ENCODE measurements around the gene INO80E.
"Not testable (repeated sequence)": the region's sequence is repeated elsewhere in the genome, so short reads cannot be mapped to it uniquely, and the experiment has no call there.

INO80E gene

GRCh38 chr16:30033270-30033669 lies 37.2 kb downstream of the INO80E start:
- TF ChIP-seq CTCF (IDR thresholded peaks at IDR 0.05), result no peak
- no peak overlapping the region for H3K27ac Mint-ChIP-seq
- no peak for DNase-seq
- peaks cover 3% of the 10 kb centered on the region for H3K9me3 Mint-ChIP-seq
- peaks cover 28% of the 10 kb centered on the region for H3K4me1 Mint-ChIP-seq
- no peak overlapping the region for H3K4me3 Mint-ChIP-seq
- H3K27me3 Mint-ChIP-seq (ENCODE audit: low read depth, poor library complexity), result peaks cover 91% of the 10 kb centered on the region
- H3K36me3 Mint-ChIP-seq (ENCODE audit: low read depth), result no peaks in the 10 kb centered on the region

GRCh38 chr16:30040221-30040620 lies 44.2 kb downstream of the INO80E start:
- no peak for DNase-seq
- no peak for TF ChIP-seq CTCF (IDR thresholded peaks at IDR 0.05)
- Mint-ChIP-seq H3K4me3 (no peak overlapping the region), H3K27ac (no peak overlapping the region), H3K9me3 (peaks cover 3% of the 10 kb centered on the region), H3K36me3 (ENCODE audit: low read depth) (no peaks in the 10 kb centered on the region), H3K27me3 (ENCODE audit: low read depth, poor library complexity) (peaks cover 59% of the 10 kb centered on the region), H3K4me1 (peaks cover 5% of the 10 kb centered on the region)

- H3K4me3 Mint-ChIP-seq; H3K4me1 Mint-ChIP-seq; H3K27ac Mint-ChIP-seq; H3K36me3 Mint-ChIP-seq (ENCODE audit: low read depth); DNase-seq; H3K9me3 Mint-ChIP-seq: not testable (repeated sequence)
- peaks cover 56% of the 10 kb centered on the region for H3K27me3 Mint-ChIP-seq (ENCODE audit: low read depth, poor library complexity)
These were observed 44.6 kb downstream of the INO80E start for GRCh38 chr16:30040690-30041089.

- H3K4me1 Mint-ChIP-seq, result peaks cover 5% of the 10 kb centered on the region
- peak; percentile 41 for TF ChIP-seq CTCF (IDR thresholded peaks at IDR 0.05)
- H3K27me3 Mint-ChIP-seq (ENCODE audit: low read depth, poor library complexity), result peaks cover 45% of the 10 kb centered on the region
- no peak overlapping the region for H3K27ac Mint-ChIP-seq
- H3K9me3 Mint-ChIP-seq, result no peaks in the 10 kb centered on the region
- no peak for DNase-seq
- no peak overlapping the region for H3K4me3 Mint-ChIP-seq
- no peaks in the 10 kb centered on the region for H3K36me3 Mint-ChIP-seq (ENCODE audit: low read depth)
These were observed 45.8 kb downstream of the INO80E start for GRCh38 chr16:30041841-30042240.

- Mint-ChIP-seq H3K9me3 (no peaks in the 10 kb centered on the region), H3K4me3 (no peak overlapping the region), H3K36me3 (ENCODE audit: low read depth) (no peaks in the 10 kb centered on the region), H3K4me1 (peaks cover 19% of the 10 kb centered on the region), H3K27me3 (ENCODE audit: low read depth, poor library complexity) (peaks cover 17% of the 10 kb centered on the region), H3K27ac (no peak overlapping the region)
- no peak for DNase-seq
- no peak for TF ChIP-seq CTCF (IDR thresholded peaks at IDR 0.05)
These were observed 50.1 kb downstream of the INO80E start for GRCh38 chr16:30046178-30046577.

- H3K4me3 Mint-ChIP-seq, result no peak overlapping the region
- TF ChIP-seq CTCF (IDR thresholded peaks at IDR 0.05), result no peak
These were observed 50.5 kb downstream of the INO80E start for GRCh38 chr16:30046588-30046987.

More at GRCh38 chr16:30046588-30046987, 50.5 kb downstream of the INO80E start:
- Mint-ChIP-seq H3K27ac (no peak overlapping the region), H3K9me3 (no peaks in the 10 kb centered on the region), H3K4me1 (peaks cover 22% of the 10 kb centered on the region), H3K27me3 (ENCODE audit: low read depth, poor library complexity) (peaks cover 18% of the 10 kb centered on the region), H3K36me3 (ENCODE audit: low read depth) (no peaks in the 10 kb centered on the region)
- no peak for DNase-seq
